ENCODE measurements around the gene BICDL2.

Gene BICDL2

GRCh38 chr16:3019594-3020246 is 17.0 kb downstream of the BICDL2 start (continued):
- TF ChIP-seq ZNF140 (tag by site-specific recombination; IDR thresholded peaks at IDR 0.05) (peak; percentile 92), ZNF404 (tag by site-specific recombination; IDR thresholded peaks at IDR 0.05) (peak; percentile 79; the same call in 1 of the 2 replicates), ZNF624 (tag by site-specific recombination; IDR thresholded peaks at IDR 0.05) (no peak), ZNF785 (tag by site-specific recombination; IDR thresholded peaks at IDR 0.05) (no peak), ZFHX2 (tag by site-specific recombination; conservative IDR thresholded peaks at IDR 0.05) (no peak), PRDM1 (tag by site-specific recombination; IDR thresholded peaks at IDR 0.05) (no peak), ZNF501 (tag by site-specific recombination; IDR thresholded peaks at IDR 0.05) (0 out of 2 replicates have a peak, but pooled peaks have one; percentile 34), TRIM28 (IDR thresholded peaks at IDR 0.05; ENCODE audit: borderline replicate concordance, low read length) (no peak), ZNF510 (tag by site-specific recombination; IDR thresholded peaks at IDR 0.05; ENCODE audit: insufficient replicate concordance) (no peak), ZNF639 (tag by site-specific recombination; IDR thresholded peaks at IDR 0.05) (peak; percentile 56), ZNF518A (tag by site-specific recombination; conservative IDR thresholded peaks at IDR 0.05; ENCODE audit: low read depth) (peak; percentile 91), ZNF830 (tag by site-specific recombination; IDR thresholded peaks at IDR 0.05; ENCODE audit: low read depth) (no peak), ZFP69B (tag by site-specific recombination; IDR thresholded peaks at IDR 0.05) (no peak), PRDM4 (tag by site-specific recombination; IDR thresholded peaks at IDR 0.05) (no peak), ZSCAN23 (tag by site-specific recombination; IDR thresholded peaks at IDR 0.05) (no peak), ZNF621 (tag by site-specific recombination; IDR thresholded peaks at IDR 0.05) (no peak), ZNF792 (tag by site-specific recombination; IDR thresholded peaks at IDR 0.05) (no peak), ZNF514 (tag by site-specific recombination; IDR thresholded peaks at IDR 0.05) (peak; percentile 89; the same call in 1 of the 2 replicates), ZNF692 (tag by site-specific recombination; IDR thresholded peaks at IDR 0.05) (no peak)

Measured in HEK293 (cell line).